Activated CD8-positive, alpha-beta T cell treated with anti-CD3 and anti-CD28 coated beads for 36 hours (primary cell): Measurements from ENCODE around the gene EARS2. TPM values are rescaled to one million over a fixed set of nuclear protein-coding genes. Genes with fewer than 3 reads are reported as not detected.

Source experiments
- ATAC-seq: fragments of 200-7000 bp; cut with Tn5 transposase; one replicate; pipeline ENCODE4 v1.10.0; 2021; ENCODE audit warnings: mild to moderate bottlenecking, moderate library complexity
- CTCF ChIA-PET: fragments of 350-600 bp; sonication (Branson Sonifier 250); formaldehyde crosslinking; loops from one replicate; lab custom pipeline; 2021; ENCODE audit warnings: antibody characterized with exemption; lab: Charles Lee
- POLR2A ChIA-PET: fragments of 350-600 bp; sonication (Branson Sonifier 250); formaldehyde crosslinking; loops from one replicate; lab custom pipeline; 2021; ENCODE audit warnings: antibody characterized with exemption; lab: Charles Lee
- DNase-seq: peaks from one replicate; pipeline ENCODE4 v3.0.0-alpha.2; 2020
- H3K27ac Mint-ChIP-seq: one replicate; pipeline ENCODE4 v1.8.0; 2021; ENCODE audit warnings: mild to moderate bottlenecking, mixed read lengths
- H3K27me3 Mint-ChIP-seq: one replicate; pipeline ENCODE4 v1.8.0; 2021; ENCODE audit warnings: mixed read lengths
- H3K36me3 Mint-ChIP-seq: one replicate; pipeline ENCODE4 v1.8.0; 2021; ENCODE audit warnings: low read depth, mixed read lengths
- H3K4me1 Mint-ChIP-seq: one replicate; pipeline ENCODE4 v1.8.0; 2021; ENCODE audit warnings: low read depth, mixed read lengths
- H3K4me3 Mint-ChIP-seq: one replicate; pipeline ENCODE4 v1.8.0; 2021; ENCODE audit warnings: mild to moderate bottlenecking, moderate library complexity, mixed read lengths
- H3K9me3 Mint-ChIP-seq: one replicate; pipeline ENCODE4 v1.8.0; 2021; ENCODE audit warnings: mixed read lengths
- intact Hi-C: fragments of 100-400 bp; cut with micrococcal nuclease; formaldehyde crosslinking; loops from one replicate; pipeline ENCODE4 v1.10.0; 2022
- total RNA-seq, 2 experiments: library from RNA; stranded (reverse); gene quantifications; one replicate each; pipeline ENCODE4 v1.2.3, GENCODE V29; 2021
- TF ChIP-seq, protein P1 (sequence below): fragments of 200-600 bp; IDR thresholded peaks from one replicate; pipeline ENCODE4 v1.8.0; 2022; ENCODE audit warnings: antibody characterized with exemption, mild to moderate bottlenecking

Gene EARS2
- total RNA-seq, 2 experiments from 2014 or later: 25.7 to 29.1 TPM

- H3K27ac Mint-ChIP-seq: no peak overlapping the region
- peaks cover 43% of the 10 kb centered on the region for H3K36me3 Mint-ChIP-seq
- DNase-seq (no peak), ATAC-seq (no peak)
- ChIA-PET CTCF (interaction anchor here (0.6 kb wide), 1 partner anchor 64 kb away, joined by 3 read pairs; no protein-coding TSS in a partner anchor), POLR2A (no interaction called here)
- H3K27me3 Mint-ChIP-seq: no peaks in the 10 kb centered on the region
- no peak overlapping the region for H3K4me3 Mint-ChIP-seq
- TF ChIP-seq, protein P1, sequence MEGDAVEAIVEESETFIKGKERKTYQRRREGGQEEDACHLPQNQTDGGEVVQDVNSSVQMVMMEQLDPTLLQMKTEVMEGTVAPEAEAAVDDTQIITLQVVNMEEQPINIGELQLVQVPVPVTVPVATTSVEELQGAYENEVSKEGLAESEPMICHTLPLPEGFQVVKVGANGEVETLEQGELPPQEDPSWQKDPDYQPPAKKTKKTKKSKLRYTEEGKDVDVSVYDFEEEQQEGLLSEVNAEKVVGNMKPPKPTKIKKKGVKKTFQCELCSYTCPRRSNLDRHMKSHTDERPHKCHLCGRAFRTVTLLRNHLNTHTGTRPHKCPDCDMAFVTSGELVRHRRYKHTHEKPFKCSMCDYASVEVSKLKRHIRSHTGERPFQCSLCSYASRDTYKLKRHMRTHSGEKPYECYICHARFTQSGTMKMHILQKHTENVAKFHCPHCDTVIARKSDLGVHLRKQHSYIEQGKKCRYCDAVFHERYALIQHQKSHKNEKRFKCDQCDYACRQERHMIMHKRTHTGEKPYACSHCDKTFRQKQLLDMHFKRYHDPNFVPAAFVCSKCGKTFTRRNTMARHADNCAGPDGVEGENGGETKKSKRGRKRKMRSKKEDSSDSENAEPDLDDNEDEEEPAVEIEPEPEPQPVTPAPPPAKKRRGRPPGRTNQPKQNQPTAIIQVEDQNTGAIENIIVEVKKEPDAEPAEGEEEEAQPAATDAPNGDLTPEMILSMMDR: no peak
- H3K9me3 Mint-ChIP-seq: no peaks in the 10 kb centered on the region
- H3K4me1 Mint-ChIP-seq: peaks cover 3% of the 10 kb centered on the region
- intact Hi-C loops: no loop called here
Measured at GRCh38 chr16:23523321-23523720, 33.8 kb downstream of the EARS2 start.

DNA sequence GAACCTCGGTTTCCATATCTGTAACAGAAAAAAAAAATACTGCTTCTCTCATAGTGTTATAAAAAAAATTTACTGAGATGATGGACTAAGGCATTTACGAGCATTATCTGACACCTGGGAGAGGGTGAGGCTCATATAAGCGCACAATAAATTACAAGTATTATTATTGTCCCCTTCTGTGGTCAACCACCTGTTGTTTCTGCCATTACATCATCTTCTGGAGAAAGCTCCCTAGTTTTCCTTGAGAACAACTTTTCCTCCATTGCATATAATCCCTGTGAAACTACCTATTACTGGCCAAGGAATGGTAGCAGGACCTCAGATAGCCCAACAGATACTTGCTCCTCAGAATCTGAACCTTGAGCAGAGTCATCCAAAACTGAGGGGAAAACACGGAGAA, 35.2 kb downstream of the EARS2 start:
- TF ChIP-seq, protein P1: no peak
- no peaks in the 10 kb centered on the region for H3K27me3 Mint-ChIP-seq
- ATAC-seq (no peak), DNase-seq (no peak)
- no peak overlapping the region for H3K27ac Mint-ChIP-seq
- CTCF ChIA-PET: interaction anchor here (1.0 kb wide), 1 partner anchor 86 kb away, joined by 3 read pairs; no protein-coding TSS in a partner anchor
- H3K4me3 Mint-ChIP-seq: no peak overlapping the region
- peaks cover 42% of the 10 kb centered on the region for H3K36me3 Mint-ChIP-seq
- H3K4me1 Mint-ChIP-seq: peaks cover 6% of the 10 kb centered on the region
- intact Hi-C loops: no loop called here
- no peaks in the 10 kb centered on the region for H3K9me3 Mint-ChIP-seq
- POLR2A ChIA-PET: interaction anchor here (0.6 kb wide), 1 partner anchor 1581 kb away, joined by 3 read pairs; no protein-coding TSS in a partner anchor

DNA sequence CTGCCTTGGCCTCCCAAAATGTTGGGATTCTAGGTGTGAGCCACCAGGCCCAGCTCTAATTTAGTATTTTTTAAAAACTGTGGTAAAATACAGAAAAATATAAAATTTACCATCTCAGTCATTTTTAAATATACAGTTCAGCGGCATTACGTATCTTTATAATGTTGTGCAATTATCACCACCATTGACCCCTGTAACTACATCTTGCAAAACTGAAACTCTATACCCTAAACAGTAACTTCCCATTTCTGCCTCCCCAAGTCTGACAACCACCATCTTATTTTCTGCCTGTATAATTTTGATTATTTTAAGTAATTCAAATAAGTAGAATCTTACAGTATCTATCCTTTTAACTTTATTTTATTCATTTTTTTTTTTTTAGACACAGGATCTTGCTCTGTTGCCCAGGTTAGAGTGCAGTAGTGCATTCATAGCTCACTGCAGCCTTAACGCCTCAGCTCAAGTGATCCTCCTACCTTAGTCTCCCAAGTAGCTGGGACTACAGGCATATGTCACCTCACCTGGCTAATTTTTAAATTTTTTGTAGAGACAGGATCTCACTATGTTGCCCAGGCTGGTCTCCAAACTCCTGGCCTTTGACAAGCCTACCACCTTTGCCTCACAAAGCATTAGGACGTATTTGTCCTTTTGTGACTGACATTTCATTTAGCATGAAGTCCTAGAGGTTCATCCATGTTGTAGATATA, 36.0 kb downstream of the EARS2 start:
- ATAC-seq (no peak), DNase-seq (no peak)
- Mint-ChIP-seq H3K4me1 (peaks cover 11% of the 10 kb centered on the region), H3K27me3 (no peaks in the 10 kb centered on the region), H3K36me3 (peaks cover 40% of the 10 kb centered on the region), H3K9me3 (no peaks in the 10 kb centered on the region), H3K4me3 (no peak overlapping the region), H3K27ac (no peak overlapping the region)
- TF ChIP-seq, protein P1: no peak
- CTCF ChIA-PET: no interaction called here
- POLR2A ChIA-PET: interaction anchor here (0.6 to 1.1 kb wide), 2 partner anchors 12 to 1580 kb away, joined by 3 to 6 read pairs; no protein-coding TSS in a partner anchor
- intact Hi-C loops: no loop called here

DNA sequence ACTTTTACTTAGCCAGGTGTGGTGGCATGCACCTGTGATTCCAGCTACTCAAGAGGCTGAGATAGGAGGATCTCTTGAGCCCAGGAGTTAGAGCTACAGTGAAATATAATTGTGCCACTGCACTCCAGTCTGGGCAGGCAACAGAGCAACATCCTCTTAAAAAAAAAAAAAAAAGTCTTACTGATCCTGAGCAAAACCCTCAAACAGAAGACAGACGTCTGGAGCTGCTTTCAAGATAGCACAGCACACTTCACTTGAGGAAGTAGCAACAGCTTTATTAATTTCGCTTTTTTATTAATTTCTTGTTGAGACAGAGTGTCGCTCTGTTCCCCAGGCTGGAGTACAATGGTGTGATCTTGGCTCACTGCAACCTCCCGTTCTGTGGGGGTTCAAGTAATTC, 36.6 kb downstream of the EARS2 start:
- intact Hi-C loops: no loop called here
- CTCF ChIA-PET: interaction anchor here (0.9 kb wide), 1 partner anchor 85 kb away, joined by 3 read pairs; no protein-coding TSS in a partner anchor
- TF ChIP-seq, protein P1: no peak
- Mint-ChIP-seq H3K4me3 (no peak overlapping the region), H3K36me3 (peaks cover 41% of the 10 kb centered on the region), H3K27me3 (no peaks in the 10 kb centered on the region), H3K27ac (no peak overlapping the region), H3K9me3 (no peaks in the 10 kb centered on the region), H3K4me1 (peaks cover 18% of the 10 kb centered on the region)
- no peak for DNase-seq
- no peak for ATAC-seq
- POLR2A ChIA-PET: interaction anchor here (1.1 kb wide), 1 partner anchor 11 kb away, joined by 6 read pairs; no protein-coding TSS in a partner anchor

GRCh38 chr16:23519282-23519681, 37.9 kb downstream of the EARS2 start:
- H3K4me1 Mint-ChIP-seq: peaks cover 28% of the 10 kb centered on the region
- ChIA-PET POLR2A (no interaction called here), CTCF (no interaction called here)
- intact Hi-C loops: no loop called here
- DNase-seq (no peak), ATAC-seq (no peak)
- peaks cover 37% of the 10 kb centered on the region for H3K36me3 Mint-ChIP-seq
- H3K27ac Mint-ChIP-seq: no peak overlapping the region
- TF ChIP-seq, protein P1: no peak
- H3K9me3 Mint-ChIP-seq: no peaks in the 10 kb centered on the region
- no peaks in the 10 kb centered on the region for H3K27me3 Mint-ChIP-seq
- H3K4me3 Mint-ChIP-seq: no peak overlapping the region
